ENCODE results near the gene ZCCHC7.
"Not testable (repeated sequence)": the region's sequence is repeated elsewhere in the genome, so short reads cannot be mapped to it uniquely, and the experiment has no call there.

Gene ZCCHC7

GRCh38 chr9:37179576-37179975, 59.2 kb downstream of the ZCCHC7 start:
- DNase-seq: no peak

- no peak for DNase-seq
Observed at GRCh38 chr9:37180138-37180537, 59.8 kb downstream of the ZCCHC7 start.

GRCh38 chr9:37182718-37183117, 62.3 kb downstream of the ZCCHC7 start:
- no peak for DNase-seq

GRCh38 chr9:37184905-37185867, 64.8 kb downstream of the ZCCHC7 start:
- DNase-seq: no peak

GRCh38 chr9:37187292-37187691, 66.9 kb downstream of the ZCCHC7 start:
- no peak for DNase-seq

GRCh38 chr9:37187713-37188439, 67.5 kb downstream of the ZCCHC7 start:
- no peak for DNase-seq

- not testable (repeated sequence) for DNase-seq
Observed at GRCh38 chr9:37190739-37191138, 70.4 kb downstream of the ZCCHC7 start.

GRCh38 chr9:37191403-37192089, 71.2 kb downstream of the ZCCHC7 start:
- no peak for DNase-seq

GRCh38 chr9:37192803-37193202, 72.4 kb downstream of the ZCCHC7 start:
- no peak for DNase-seq

GRCh38 chr9:37197158-37198038, 77.0 kb downstream of the ZCCHC7 start:
- no peak for DNase-seq

GRCh38 chr9:37198039-37198729, 77.8 kb downstream of the ZCCHC7 start:
- DNase-seq: no peak

- no peak for DNase-seq
Observed at GRCh38 chr9:37198831-37199230, 78.5 kb downstream of the ZCCHC7 start.

GRCh38 chr9:37200433-37201005, 80.1 kb downstream of the ZCCHC7 start:
- DNase-seq: no peak

- no peak for DNase-seq
Observed at GRCh38 chr9:37201581-37201980, 81.2 kb downstream of the ZCCHC7 start.

- DNase-seq: no peak
Observed at GRCh38 chr9:37202091-37202490, 81.7 kb downstream of the ZCCHC7 start.

- DNase-seq: not testable (repeated sequence)
Observed at GRCh38 chr9:37203456-37203855, 83.1 kb downstream of the ZCCHC7 start.

- DNase-seq: no peak
Observed at GRCh38 chr9:37206121-37206620, 85.8 kb downstream of the ZCCHC7 start.

GRCh38 chr9:37209431-37210386, 89.3 kb downstream of the ZCCHC7 start:
- no peak for DNase-seq

- no peak for DNase-seq
Observed at GRCh38 chr9:37210737-37211523, 90.6 kb downstream of the ZCCHC7 start.

All from DMS79 treated with DMSO at 0.1 percent for 48 hours (cell line).